Sigmoid colon (tissue), 7 donors: ENCODE measurements around the gene SND1. TPM values are rescaled to one million over a fixed set of nuclear protein-coding genes. Genes with fewer than 3 reads are reported as not detected.
"Not testable (repeated sequence)": the region's sequence is repeated elsewhere in the genome, so short reads cannot be mapped to it uniquely, and the experiment has no call there.

Experiments
- DNase-seq: peaks from one replicate; pipeline ENCODE4 v3.0.0-alpha.2; 2019
- H3K27ac ChIP-seq, 4 donors: fragments of 200-600 bp; sonication (generic); one replicate each; pipeline ENCODE4 v1.5.1; 2016 to 2019; ENCODE audit warnings: mild to moderate bottlenecking in 1 of 4
- H3K27me3 ChIP-seq, 3 donors: fragments of 200-600 bp; sonication (generic); one replicate each; pipeline ENCODE4 v1.5.1; 2019; ENCODE audit warnings: mild to moderate bottlenecking in 1 of 3
- H3K36me3 ChIP-seq, 4 donors: fragments of 200-600 bp; sonication (generic); one replicate each; pipeline ENCODE4 v1.5.1; 2016 to 2019
- H3K4me1 ChIP-seq, 4 donors: fragments of 200-600 bp; sonication (generic); one replicate each; pipeline ENCODE4 v1.5.1; 2017 to 2019
- H3K4me3 ChIP-seq, 4 donors: fragments of 200-600 bp; sonication (generic); one replicate each; pipeline ENCODE4 v1.5.1; 2017 to 2019; ENCODE audit warnings: mild to moderate bottlenecking in 2 of 4, moderate library complexity in 1 of 4
- H3K9me3 ChIP-seq, 4 donors: fragments of 200-600 bp in 3 of 4; sonication (generic) in 3 of 4; one replicate each; pipeline versions ENCODE4 v1.5.1 to v1.6.1; 2013 to 2019
- EP300 ChIP-seq, 4 donors: sonication (generic); formaldehyde crosslinking; IDR thresholded peaks; one replicate each; pipeline ENCODE4 v1.6.1; 2017; ENCODE audit warnings: antibody characterized with exemption in 4 of 4
- POLR2A ChIP-seq, 2 donors: fragments of 450-650 bp; IDR thresholded peaks; one replicate each; pipeline ENCODE4 v1.6.1; 2016; ENCODE audit warnings: antibody characterized with exemption in 2 of 2, mild to moderate bottlenecking in 2 of 2, moderate library complexity in 2 of 2
- POLR2AphosphoS5 ChIP-seq, 4 donors: sonication (generic); formaldehyde crosslinking; IDR thresholded peaks; one replicate each; pipeline ENCODE4 v1.6.1; 2017; ENCODE audit warnings: antibody characterized with exemption in 4 of 4
- WGBS, 2 donors: extraction: QIAGEN DNeasy Blood & Tissue Kit; methylation state at CpG; one replicate each; pipeline ENCODE4 v1.1.7; 2013; 5-methylcytosine and 5-hydroxymethylcytosine counted together
- intact Hi-C: fragments of 100-400 bp; cut with DNase I; formaldehyde crosslinking; loops from one replicate; pipeline ENCODE4 v1.15.1; 2023
- polyA plus RNA-seq, 3 donors: library from polyadenylated mRNA; stranded (reverse); fragments of 200-250 nt; gene quantifications; one replicate each; pipeline ENCODE4 v1.2.3, GENCODE V29; 2013
- total RNA-seq, 4 donors: library from RNA; depleted of rRNA; stranded (reverse); fragments of >200 nt; gene quantifications; one replicate each; pipeline ENCODE4 v1.1.0, GENCODE V29; 2016
- TF ChIP-seq, protein P1 (sequence below), 4 experiments: fragments of 450-650 bp in 3 of 4; fragments of 200-600 bp in 1 of 4; IDR thresholded peaks; one replicate each; pipeline ENCODE4 v1.5.1; 2016 to 2019; ENCODE audit warnings: antibody characterized with exemption in 4 of 4, mild to moderate bottlenecking in 3 of 4, moderate library complexity in 2 of 4
- donor health status: healthy with polysubstance abuse.
- donor health status: Bipolar disorder and iron deficiency.
- donor health status: healthy.

Gene SND1
- total and polyA plus RNA-seq, 7 donors: 30.6 to 93.4 (median 71.3) TPM

- DNase-seq: no peak
- Histone ChIP-seq H3K9me3 (no peaks in the 10 kb centered on the region), H3K27me3 (no peaks in the 10 kb centered on the region), H3K4me1 (peaks cover 0 to 8% (median 3%) of the 10 kb centered on the region in 4 donors), H3K36me3 (no peaks in the 10 kb centered on the region), H3K4me3 (no peak overlapping the region), H3K27ac (no peak overlapping the region)
- intact Hi-C loops: no loop called here
- TF ChIP-seq POLR2A (IDR thresholded peaks at IDR 0.05) (no peak), EP300 (IDR thresholded peaks at IDR 0.05) (no peak)
- 79 to 83% methylated on average over 3 of the region's 3 CpGs for WGBS, 2 donors
Measured at GRCh38 chr7:127667017-127667670, 15.2 kb downstream of the SND1 start.

- Histone ChIP-seq H3K36me3 (no peaks in the 10 kb centered on the region), H3K27me3 (no peaks in the 10 kb centered on the region), H3K4me3 (no peak overlapping the region), H3K9me3 (no peaks in the 10 kb centered on the region), H3K27ac (no peak overlapping the region), H3K4me1 (peaks cover 0 to 8% (median 3%) of the 10 kb centered on the region in 4 donors)
- no peak for TF ChIP-seq EP300 (IDR thresholded peaks at IDR 0.05)
- TF ChIP-seq POLR2AphosphoS5 (IDR thresholded peaks at IDR 0.05): no peak
- TF ChIP-seq, protein P1, sequence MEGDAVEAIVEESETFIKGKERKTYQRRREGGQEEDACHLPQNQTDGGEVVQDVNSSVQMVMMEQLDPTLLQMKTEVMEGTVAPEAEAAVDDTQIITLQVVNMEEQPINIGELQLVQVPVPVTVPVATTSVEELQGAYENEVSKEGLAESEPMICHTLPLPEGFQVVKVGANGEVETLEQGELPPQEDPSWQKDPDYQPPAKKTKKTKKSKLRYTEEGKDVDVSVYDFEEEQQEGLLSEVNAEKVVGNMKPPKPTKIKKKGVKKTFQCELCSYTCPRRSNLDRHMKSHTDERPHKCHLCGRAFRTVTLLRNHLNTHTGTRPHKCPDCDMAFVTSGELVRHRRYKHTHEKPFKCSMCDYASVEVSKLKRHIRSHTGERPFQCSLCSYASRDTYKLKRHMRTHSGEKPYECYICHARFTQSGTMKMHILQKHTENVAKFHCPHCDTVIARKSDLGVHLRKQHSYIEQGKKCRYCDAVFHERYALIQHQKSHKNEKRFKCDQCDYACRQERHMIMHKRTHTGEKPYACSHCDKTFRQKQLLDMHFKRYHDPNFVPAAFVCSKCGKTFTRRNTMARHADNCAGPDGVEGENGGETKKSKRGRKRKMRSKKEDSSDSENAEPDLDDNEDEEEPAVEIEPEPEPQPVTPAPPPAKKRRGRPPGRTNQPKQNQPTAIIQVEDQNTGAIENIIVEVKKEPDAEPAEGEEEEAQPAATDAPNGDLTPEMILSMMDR (IDR thresholded peaks at IDR 0.05): no peak
- TF ChIP-seq POLR2A (IDR thresholded peaks at IDR 0.05): no peak
- no peak for DNase-seq
- 84 to 85% methylated on average over 2 of the region's 2 CpGs for WGBS, 2 donors
- intact Hi-C loops: no loop called here
Measured at GRCh38 chr7:127667759-127668530, 16.0 kb downstream of the SND1 start.

DNA sequence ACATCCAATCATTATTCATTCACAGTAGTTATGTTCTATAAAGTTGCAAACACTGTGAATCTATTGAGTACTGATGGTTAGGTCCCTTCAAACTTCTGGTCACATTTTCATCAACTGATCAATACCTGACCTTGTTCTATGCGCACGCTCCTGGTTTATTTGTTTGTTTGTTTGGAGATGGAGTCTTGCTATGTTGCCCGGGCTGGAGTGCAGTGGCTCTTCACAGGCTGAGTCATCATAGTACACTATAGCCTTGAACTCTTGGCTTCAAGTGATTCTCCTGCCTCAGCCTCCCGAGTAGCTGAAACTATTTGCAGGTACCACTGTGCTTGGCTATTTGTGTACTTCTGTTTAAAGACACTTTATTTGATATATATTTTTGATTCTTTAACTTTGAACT lies 19.3 kb downstream of the SND1 start:
- Histone ChIP-seq H3K36me3 (no peaks in the 10 kb centered on the region), H3K9me3 (no peaks in the 10 kb centered on the region), H3K27me3 (no peaks in the 10 kb centered on the region), H3K27ac (no peak overlapping the region), H3K4me3 (no peak overlapping the region), H3K4me1 (peaks cover 0 to 24% (median 8%) of the 10 kb centered on the region in 4 donors)
- 84 to 92% methylated on average over 4 of the region's 4 CpGs for WGBS, 2 donors
- TF ChIP-seq POLR2AphosphoS5 (IDR thresholded peaks at IDR 0.05): no peak
- TF ChIP-seq, protein P1 (IDR thresholded peaks at IDR 0.05): no peak
- TF ChIP-seq EP300 (IDR thresholded peaks at IDR 0.05): no peak
- TF ChIP-seq POLR2A (IDR thresholded peaks at IDR 0.05): no peak
- intact Hi-C loops: no loop called here
- DNase-seq: no peak

DNA sequence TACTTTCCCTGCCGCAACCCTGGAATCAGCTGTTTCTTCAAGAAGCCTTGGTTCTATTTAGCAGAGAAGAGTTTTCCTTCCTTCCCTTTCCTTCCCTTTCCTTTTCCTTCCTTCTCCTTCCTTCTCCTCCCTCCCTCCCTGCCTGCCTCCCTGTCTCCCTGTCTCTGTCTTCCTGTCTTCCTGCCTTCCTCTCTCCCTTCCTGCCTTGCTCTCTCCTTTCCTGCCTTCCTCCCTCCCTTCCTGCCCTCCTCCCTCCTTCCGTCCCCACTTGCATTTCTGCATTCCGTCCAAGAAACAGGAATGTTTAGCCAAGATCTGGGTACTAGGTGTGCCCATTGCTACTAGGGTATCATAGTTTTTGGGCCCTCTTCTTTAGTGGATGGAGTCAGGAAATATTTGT lies 21.9 kb downstream of the SND1 start:
- H3K27ac ChIP-seq: no peak overlapping the region
- no peaks in the 10 kb centered on the region for H3K9me3 ChIP-seq
- H3K36me3 ChIP-seq: no peaks in the 10 kb centered on the region
- WGBS, 2 donors: 83 to 85% methylated on average over 3 of the region's 3 CpGs
- no peaks in the 10 kb centered on the region for H3K27me3 ChIP-seq
- intact Hi-C loops: no loop called here
- no peak for DNase-seq
- TF ChIP-seq EP300 (IDR thresholded peaks at IDR 0.05) (no peak), POLR2A (IDR thresholded peaks at IDR 0.05) (no peak), POLR2AphosphoS5 (IDR thresholded peaks at IDR 0.05) (no peak)
- H3K4me3 ChIP-seq: no peak overlapping the region
- peaks cover 0 to 41% (median 26%) of the 10 kb centered on the region in 4 donors for H3K4me1 ChIP-seq

- WGBS, 2 donors: 92 to 93% methylated on average over 1 of the region's 1 CpG
- no peak overlapping the region for H3K4me3 ChIP-seq
- H3K36me3 ChIP-seq: no peaks in the 10 kb centered on the region
- H3K9me3 ChIP-seq: no peaks in the 10 kb centered on the region
- intact Hi-C loops: no loop called here
- H3K27ac ChIP-seq: no peak overlapping the region
- H3K27me3 ChIP-seq: no peaks in the 10 kb centered on the region
- no peak for TF ChIP-seq EP300 (IDR thresholded peaks at IDR 0.05)
- no peak for TF ChIP-seq POLR2AphosphoS5 (IDR thresholded peaks at IDR 0.05)
- TF ChIP-seq, protein P1 (IDR thresholded peaks at IDR 0.05): no peak
- no peak for TF ChIP-seq POLR2A (IDR thresholded peaks at IDR 0.05)
- no peak for DNase-seq
- peaks cover 0 to 45% (median 28%) of the 10 kb centered on the region in 4 donors for H3K4me1 ChIP-seq
Measured at GRCh38 chr7:127674361-127674760, 22.4 kb downstream of the SND1 start.

- 93 to 96% methylated on average over 4 of the region's 4 CpGs for WGBS, 2 donors
- intact Hi-C loops, H3K9me3 ChIP-seq, H3K27me3 ChIP-seq, H3K27ac ChIP-seq, H3K36me3 ChIP-seq, DNase-seq, H3K4me3 ChIP-seq: not testable (repeated sequence)
- peaks cover 0 to 45% (median 28%) of the 10 kb centered on the region in 4 donors for H3K4me1 ChIP-seq
Measured at GRCh38 chr7:127674923-127675322, 22.9 kb downstream of the SND1 start.
